ENCODE measurements around the gene KIAA0825.

DNA sequence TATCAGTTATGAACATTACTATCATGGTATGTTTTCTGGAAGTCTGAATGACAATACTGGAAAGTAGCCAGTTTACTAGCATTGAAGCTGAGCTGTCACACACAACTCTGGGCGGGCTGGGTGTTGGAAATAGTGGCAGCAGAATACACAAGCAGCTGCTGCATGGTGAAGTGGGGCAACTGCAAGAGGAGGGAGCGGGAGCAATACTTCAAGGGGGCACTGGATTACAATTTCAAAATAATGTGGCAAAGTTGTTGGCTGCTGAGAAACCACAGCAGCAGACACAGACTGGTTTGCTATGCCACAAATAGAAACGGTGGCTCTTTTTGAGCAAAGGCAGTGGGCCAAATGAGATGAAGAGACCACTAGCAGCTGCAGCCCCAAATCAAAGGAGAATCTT is 350.2 kb downstream of the KIAA0825 start:
- no peak for TF ChIP-seq POLR2AphosphoS5 (IDR thresholded peaks at IDR 0.05)
- no peak for TF ChIP-seq CTCF (IDR thresholded peaks at IDR 0.05)
